PC-9 (cell line): Measurements from ENCODE around the gene TPK1.

Experiments used
- EZH2 ChIP-seq: fragments of 200-600 bp; sonication (generic); IDR thresholded peaks from 2 replicates; pipeline ENCODE4 v1.8.0; 2017; ENCODE audit warnings: antibody characterized with exemption, low read depth
- TF ChIP-seq, protein P1 (sequence below): fragments of 200-600 bp; sonication (generic); conservative IDR thresholded peaks from 2 replicates; pipeline ENCODE4 v1.6.1; 2017; ENCODE audit warnings: mixed run types, antibody characterized with exemption, mild to moderate bottlenecking, moderate library complexity

DNA sequence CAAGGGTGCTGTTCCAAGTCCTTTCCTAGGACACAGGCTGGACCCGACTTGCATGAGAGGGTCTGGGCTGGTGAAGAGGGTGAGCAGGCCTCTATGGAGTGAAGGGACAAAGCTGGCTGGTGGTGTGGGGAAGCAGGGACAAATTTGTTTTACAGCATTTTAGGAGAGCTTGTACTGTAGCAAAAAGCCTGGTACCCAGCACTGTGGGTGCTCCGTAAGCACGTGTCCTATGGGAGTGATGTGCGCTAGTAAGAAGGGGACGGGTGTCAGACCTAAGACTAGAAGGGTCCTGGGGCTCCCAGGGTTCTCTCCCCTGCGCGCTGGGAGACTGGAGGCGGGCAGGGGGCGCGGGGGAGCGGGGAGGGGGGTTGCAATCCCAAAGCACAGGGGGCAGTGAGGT is 432.8 kb downstream of the TPK1 start:
- TF ChIP-seq, protein P1, sequence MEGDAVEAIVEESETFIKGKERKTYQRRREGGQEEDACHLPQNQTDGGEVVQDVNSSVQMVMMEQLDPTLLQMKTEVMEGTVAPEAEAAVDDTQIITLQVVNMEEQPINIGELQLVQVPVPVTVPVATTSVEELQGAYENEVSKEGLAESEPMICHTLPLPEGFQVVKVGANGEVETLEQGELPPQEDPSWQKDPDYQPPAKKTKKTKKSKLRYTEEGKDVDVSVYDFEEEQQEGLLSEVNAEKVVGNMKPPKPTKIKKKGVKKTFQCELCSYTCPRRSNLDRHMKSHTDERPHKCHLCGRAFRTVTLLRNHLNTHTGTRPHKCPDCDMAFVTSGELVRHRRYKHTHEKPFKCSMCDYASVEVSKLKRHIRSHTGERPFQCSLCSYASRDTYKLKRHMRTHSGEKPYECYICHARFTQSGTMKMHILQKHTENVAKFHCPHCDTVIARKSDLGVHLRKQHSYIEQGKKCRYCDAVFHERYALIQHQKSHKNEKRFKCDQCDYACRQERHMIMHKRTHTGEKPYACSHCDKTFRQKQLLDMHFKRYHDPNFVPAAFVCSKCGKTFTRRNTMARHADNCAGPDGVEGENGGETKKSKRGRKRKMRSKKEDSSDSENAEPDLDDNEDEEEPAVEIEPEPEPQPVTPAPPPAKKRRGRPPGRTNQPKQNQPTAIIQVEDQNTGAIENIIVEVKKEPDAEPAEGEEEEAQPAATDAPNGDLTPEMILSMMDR: no peak
- TF ChIP-seq EZH2: no peak
